HFFc6 (cell line): ENCODE data around the gene AP2A1. TPM values are rescaled to one million over a fixed set of nuclear protein-coding genes. Genes with fewer than 3 reads are reported as not detected.

Experiments used
- DNase-seq: peaks from one replicate; pipeline ENCODE4 v3.0.0-alpha.2; 2018
- H3K27ac Mint-ChIP-seq: 2 replicates; pipeline ENCODE4 v1.8.0; 2020; ENCODE audit warnings: mild to moderate bottlenecking, mixed read lengths
- H3K27me3 Mint-ChIP-seq: 2 replicates; pipeline ENCODE4 v1.8.0; 2021; ENCODE audit warnings: mild to moderate bottlenecking, moderate library complexity, mixed read lengths; ENCODE audit not compliant: insufficient read depth
- H3K36me3 Mint-ChIP-seq: 2 replicates; pipeline ENCODE4 v1.8.0; 2021; ENCODE audit warnings: low read depth, mixed read lengths
- H3K4me1 Mint-ChIP-seq: 2 replicates; pipeline ENCODE4 v1.8.0; 2020; ENCODE audit warnings: low read depth, mixed read lengths
- H3K4me3 Mint-ChIP-seq: 2 replicates; pipeline ENCODE4 v1.8.0; 2020; ENCODE audit warnings: mild to moderate bottlenecking, moderate library complexity, mixed read lengths
- H3K9me3 Mint-ChIP-seq: 2 replicates; pipeline ENCODE4 v1.8.0; 2020; ENCODE audit warnings: mild to moderate bottlenecking, mixed read lengths
- CTCF ChIP-seq: fragments of 200-600 bp; sonication (generic); IDR thresholded peaks from 2 replicates; pipeline ENCODE4 v1.5.0; 2021; ENCODE audit warnings: antibody characterized with exemption, mild to moderate bottlenecking
- total RNA-seq, 6 experiments: library from RNA; stranded (reverse); fragmentation: NEBNext Ultra II Directional; extraction: Animal tissue kit (Norgen Biotek cat#: 25700); gene quantifications; 2 replicates in 1 of 6; 3 replicates in 5 of 6; pipeline ENCODE4 v1.2.3, GENCODE V29; 2021

The AP2A1 gene
- total RNA-seq, 6 experiments from 2014 or later = 145 to 177 (median 162) TPM

GRCh38 chr19:49840321-49840720, 73.5 kb downstream of the AP2A1 start:
- Mint-ChIP-seq H3K27ac (peak overlapping the region; percentile 23; the same call in 1 of the 2 replicates), H3K36me3 (peaks cover 37% of the 10 kb centered on the region), H3K4me3 (no peak overlapping the region), H3K27me3 (peaks cover 1% of the 10 kb centered on the region; the same call in 1 of the 2 replicates), H3K9me3 (no peaks in the 10 kb centered on the region), H3K4me1 (no peaks in the 10 kb centered on the region; the same call in 1 of the 2 replicates)
- DNase-seq = no peak
- no peak for TF ChIP-seq CTCF

DNA sequence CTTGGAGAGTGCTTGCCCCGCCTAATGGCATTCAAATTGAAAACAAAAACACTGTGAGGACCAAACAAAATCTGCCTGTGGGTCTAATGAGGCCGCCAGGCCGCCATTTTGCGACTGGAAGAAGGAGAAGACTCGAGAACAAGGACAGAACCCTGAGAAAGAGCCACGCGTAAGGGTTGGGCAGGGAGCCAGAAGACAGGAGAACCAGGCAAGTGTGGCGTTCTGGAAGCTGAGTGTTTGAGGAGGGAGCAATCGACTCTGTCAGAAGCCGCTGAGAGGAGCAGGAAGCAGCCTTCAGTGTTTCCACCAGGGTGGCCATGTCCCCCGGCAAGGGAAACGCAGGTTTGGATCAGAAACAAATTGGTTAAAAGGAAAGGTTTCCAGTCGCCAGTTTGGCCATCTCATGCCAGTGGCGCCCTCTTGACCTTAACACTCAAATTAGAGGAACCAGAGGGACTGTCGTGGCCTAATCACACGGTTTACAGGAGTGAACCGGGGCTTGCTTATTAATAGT, 74.0 kb downstream of the AP2A1 start:
- Mint-ChIP-seq H3K27ac (peak overlapping the region; percentile 23; the same call in 1 of the 2 replicates), H3K27me3 (peaks cover 1% of the 10 kb centered on the region; the same call in 1 of the 2 replicates), H3K9me3 (no peaks in the 10 kb centered on the region), H3K36me3 (peaks cover 37% of the 10 kb centered on the region), H3K4me1 (no peaks in the 10 kb centered on the region; the same call in 1 of the 2 replicates), H3K4me3 (no peak overlapping the region)
- TF ChIP-seq CTCF = no peak
- no peak for DNase-seq

DNA sequence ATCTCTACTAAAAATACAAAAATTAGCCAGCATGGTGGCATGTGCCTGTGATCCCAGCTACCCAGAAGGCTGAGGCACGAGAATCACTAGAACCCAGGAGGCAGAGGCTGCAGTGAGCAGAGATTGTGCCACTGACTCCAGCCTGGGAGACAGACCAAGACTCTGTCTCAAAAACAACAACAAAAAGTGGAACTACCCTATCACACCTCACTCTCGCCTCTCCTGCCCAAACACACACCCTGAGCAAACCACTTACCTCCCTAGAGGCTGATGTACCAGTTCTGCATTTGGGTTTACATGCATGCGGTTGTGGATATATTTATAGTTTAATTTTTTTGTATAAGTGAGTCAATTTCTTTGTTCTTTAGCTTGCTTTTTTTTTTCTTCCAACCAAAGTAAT, 76.5 kb downstream of the AP2A1 start:
- Mint-ChIP-seq H3K27me3 (peaks cover 1% of the 10 kb centered on the region; the same call in 1 of the 2 replicates), H3K4me1 (peaks cover 9% of the 10 kb centered on the region), H3K27ac (no peak overlapping the region), H3K4me3 (no peak overlapping the region), H3K9me3 (no peaks in the 10 kb centered on the region), H3K36me3 (peaks cover 24% of the 10 kb centered on the region)
- no peak for TF ChIP-seq CTCF
- no peak for DNase-seq

- Mint-ChIP-seq H3K9me3 (peaks cover 5% of the 10 kb centered on the region), H3K4me1 (peaks cover 21% of the 10 kb centered on the region), H3K27ac (no peak overlapping the region), H3K27me3 (peaks cover 1% of the 10 kb centered on the region; the same call in 1 of the 2 replicates), H3K4me3 (no peak overlapping the region), H3K36me3 (peaks cover 19% of the 10 kb centered on the region)
- no peak for TF ChIP-seq CTCF
- DNase-seq = no peak
Measured at GRCh38 chr19:49844138-49845095, 77.6 kb downstream of the AP2A1 start.

- peaks cover 18% of the 10 kb centered on the region for H3K36me3 Mint-ChIP-seq
- H3K27me3 Mint-ChIP-seq = peaks cover 1% of the 10 kb centered on the region; the same call in 1 of the 2 replicates
- peaks cover 28% of the 10 kb centered on the region for H3K4me1 Mint-ChIP-seq
- H3K27ac Mint-ChIP-seq = no peak overlapping the region
- H3K9me3 Mint-ChIP-seq = peaks cover 11% of the 10 kb centered on the region
- no peak for TF ChIP-seq CTCF
- no peak for DNase-seq
- H3K4me3 Mint-ChIP-seq = no peak overlapping the region
Measured at GRCh38 chr19:49845414-49845813, 78.6 kb downstream of the AP2A1 start.
